ENCODE data around the gene SSTR4.
"Not testable (repeated sequence)": the region's sequence is repeated elsewhere in the genome, so short reads cannot be mapped to it uniquely, and the experiment has no call there.

The SSTR4 gene

GRCh38 chr20:23019403-23019802 is 15.7 kb upstream of the SSTR4 start:
- DNase-seq = no peak

- DNase-seq = no peak
Observed at GRCh38 chr20:23020230-23021018, 14.7 kb upstream of the SSTR4 start.

- DNase-seq = no peak
Observed at GRCh38 chr20:23021541-23021940, 13.6 kb upstream of the SSTR4 start.

- DNase-seq = no peak
Observed at GRCh38 chr20:23021951-23022350, 13.2 kb upstream of the SSTR4 start.

GRCh38 chr20:23022849-23023248 is 12.3 kb upstream of the SSTR4 start:
- no peak for DNase-seq

GRCh38 chr20:23023621-23024177 is 11.4 kb upstream of the SSTR4 start:
- DNase-seq = no peak

GRCh38 chr20:23024701-23025100 is 10.4 kb upstream of the SSTR4 start:
- DNase-seq = peak; percentile 36

- not testable (repeated sequence) for DNase-seq
Observed at GRCh38 chr20:23025503-23025902, 9.6 kb upstream of the SSTR4 start.

- no peak for DNase-seq
Observed at GRCh38 chr20:23027721-23028120, 7.4 kb upstream of the SSTR4 start.

- DNase-seq = no peak
Observed at GRCh38 chr20:23028392-23028791, 6.7 kb upstream of the SSTR4 start.

- no peak for DNase-seq
Observed at GRCh38 chr20:23029324-23029723, 5.8 kb upstream of the SSTR4 start.

GRCh38 chr20:23031346-23031745 is 3.8 kb upstream of the SSTR4 start:
- no peak for DNase-seq

- no peak for DNase-seq
Observed at GRCh38 chr20:23032056-23032749, 2.9 kb upstream of the SSTR4 start.

- DNase-seq = no peak
Observed at GRCh38 chr20:23032750-23033078, 2.4 kb upstream of the SSTR4 start.

- DNase-seq = no peak
Observed at GRCh38 chr20:23033918-23034317, 1.2 kb upstream of the SSTR4 start.

- DNase-seq = no peak
Observed at GRCh38 chr20:23035731-23036130, 619 bp downstream of the SSTR4 start.

- no peak for DNase-seq
Observed at GRCh38 chr20:23036371-23036770, 1.3 kb downstream of the SSTR4 start.

GRCh38 chr20:23037017-23037481 is 1.9 kb downstream of the SSTR4 start:
- DNase-seq = no peak

GRCh38 chr20:23039136-23039875 is 4.2 kb downstream of the SSTR4 start:
- no peak for DNase-seq

- DNase-seq = no peak
Observed at GRCh38 chr20:23039885-23040508, 4.9 kb downstream of the SSTR4 start.

GRCh38 chr20:23042270-23042669 is 7.2 kb downstream of the SSTR4 start:
- DNase-seq = no peak

GRCh38 chr20:23043376-23043775 is 8.3 kb downstream of the SSTR4 start:
- no peak for DNase-seq

- DNase-seq = no peak
Observed at GRCh38 chr20:23046431-23046830, 11.3 kb downstream of the SSTR4 start.
